ENCODE data around the gene NRCAM.

The NRCAM gene

GRCh38 chr7:108122181-108122580 lies 334.1 kb downstream of the NRCAM start:
- TF ChIP-seq ZNF18 (tag by site-specific recombination; IDR thresholded peaks at IDR 0.05) (no peak), ZSCAN16 (tag by site-specific recombination; IDR thresholded peaks at IDR 0.05) (no peak), ZNF76 (tag by site-specific recombination; IDR thresholded peaks at IDR 0.05; ENCODE audit: borderline replicate concordance, low read depth) (no peak), ZNF518A (tag by site-specific recombination; conservative IDR thresholded peaks at IDR 0.05; ENCODE audit: low read depth) (no peak), ZNF266 (tag by site-specific recombination; IDR thresholded peaks at IDR 0.05; ENCODE audit: low read depth) (no peak), FEZF1 (tag by site-specific recombination; IDR thresholded peaks at IDR 0.05) (no peak), ZNF354C (tag by site-specific recombination; IDR thresholded peaks at IDR 0.05; ENCODE audit: borderline replicate concordance, low read depth) (no peak), PRDM6 (tag by site-specific recombination; IDR thresholded peaks at IDR 0.05) (no peak), BCL11B (tag by site-specific recombination; IDR thresholded peaks at IDR 0.05; ENCODE audit: low read depth) (no peak)
- no peaks in the 10 kb centered on the region for H3K36me3 ChIP-seq (ENCODE audit: control insufficient read depth in 2 of 2, insufficient read depth in 1 of 2, low read length in 2 of 2)
- CTCF ChIA-PET, result interaction anchor here (1.2 kb wide), 1 partner anchor 9 kb away, joined by 5 read pairs; no protein-coding TSS in a partner anchor

GRCh38 chr7:108120933-108121332 lies 335.3 kb downstream of the NRCAM start:
- POLR2A ChIA-PET, result no interaction called here
- Histone ChIP-seq H3K9me3 (ENCODE audit: control insufficient read depth, insufficient read depth, low read depth, low read length) (no peaks in the 10 kb centered on the region), H3K27ac (ENCODE audit: extremely low read depth, low read depth, low read length) (no peak overlapping the region), H3K4me1 (ENCODE audit: control insufficient read depth, insufficient read depth, low read length) (no peaks in the 10 kb centered on the region), H3K36me3 (ENCODE audit: control insufficient read depth in 2 of 2, insufficient read depth in 1 of 2, low read length in 2 of 2) (no peaks in the 10 kb centered on the region), H3K4me3 (ENCODE audit: low read depth, low read length) (no peak overlapping the region)
- CTCF ChIA-PET, result interaction anchor here (0.6 kb wide), 1 partner anchor 57 kb away, joined by 3 read pairs; no protein-coding TSS in a partner anchor
- TF ChIP-seq ZNF132 (tag by site-specific recombination; IDR thresholded peaks at IDR 0.05; ENCODE audit: borderline replicate concordance) (no peak), ZNF37A (tag by site-specific recombination; IDR thresholded peaks at IDR 0.05) (no peak), ZSCAN30 (tag by site-specific recombination; IDR thresholded peaks at IDR 0.05) (no peak), SCRT2 (tag by site-specific recombination; IDR thresholded peaks at IDR 0.05) (no peak), ZNF433 (tag by site-specific recombination; IDR thresholded peaks at IDR 0.05; ENCODE audit: low read depth) (no peak), MYNN (tag by site-specific recombination; IDR thresholded peaks at IDR 0.05; ENCODE audit: borderline replicate concordance) (no peak)

More at GRCh38 chr7:108122181-108122580, 334.1 kb downstream of the NRCAM start:
- Histone ChIP-seq H3K4me3 (ENCODE audit: low read depth, low read length) (no peak overlapping the region), H3K27ac (ENCODE audit: extremely low read depth, low read depth, low read length) (no peak overlapping the region), H3K4me1 (ENCODE audit: control insufficient read depth, insufficient read depth, low read length) (no peaks in the 10 kb centered on the region), H3K9me3 (ENCODE audit: control insufficient read depth, insufficient read depth, low read depth, low read length) (no peaks in the 10 kb centered on the region)
- POLR2A ChIA-PET, result no interaction called here
